GM18505 (cell line): ENCODE results near the gene TMOD2.

Experiments used
- ATAC-seq: cut with Tn5 transposase; IDR thresholded peaks from one replicate; pipeline ENCODE4 v1.9.1; 2021; ENCODE audit not compliant: unreplicated experiment
- POLR2A ChIP-seq: IDR thresholded peaks from 4 replicates; pipeline ENCODE4 v1.6.1; 2011; ENCODE audit warnings: borderline replicate concordance; ENCODE audit not compliant: insufficient read depth, insufficient read length; ENCODE audit errors: extremely low read depth

TMOD2 gene

GRCh38 chr15:51828621-51829375 lies 77.4 kb downstream of the TMOD2 start:
- ATAC-seq = no peak

GRCh38 chr15:51829376-51830275 lies 78.2 kb downstream of the TMOD2 start, which contains the start of gene TMOD3:
TMOD3 (plus strand) TSS chr15:51829653; CDS start chr15:51862885, 33,232 bp downstream.
- TF ChIP-seq POLR2A = peak; percentile 92
- ATAC-seq = peak; percentile 88

More at GRCh38 chr15:51828621-51829375, 77.4 kb downstream of the TMOD2 start:
- no peak for TF ChIP-seq POLR2A

- no peak for TF ChIP-seq POLR2A
These were observed 78.9 kb downstream of the TMOD2 start for GRCh38 chr15:51830276-51830806.

GRCh38 chr15:51833772-51834171 lies 82.4 kb downstream of the TMOD2 start:
- no peak for TF ChIP-seq POLR2A
- ATAC-seq = no peak

More at GRCh38 chr15:51830276-51830806, 78.9 kb downstream of the TMOD2 start:
- ATAC-seq = no peak

- no peak for TF ChIP-seq POLR2A
- ATAC-seq = no peak
These were observed 86.4 kb downstream of the TMOD2 start for GRCh38 chr15:51837792-51838251.

- no peak for ATAC-seq
- no peak for TF ChIP-seq POLR2A
These were observed 86.9 kb downstream of the TMOD2 start for GRCh38 chr15:51838270-51838669.

GRCh38 chr15:51840692-51841091 lies 89.3 kb downstream of the TMOD2 start:
- TF ChIP-seq POLR2A = no peak

GRCh38 chr15:51841406-51842040 lies 90.1 kb downstream of the TMOD2 start:
- TF ChIP-seq POLR2A = no peak
- ATAC-seq = no peak

More at GRCh38 chr15:51840692-51841091, 89.3 kb downstream of the TMOD2 start:
- no peak for ATAC-seq

- TF ChIP-seq POLR2A = no peak
These were observed 90.9 kb downstream of the TMOD2 start for GRCh38 chr15:51842265-51842664.

GRCh38 chr15:51842852-51843737 lies 91.7 kb downstream of the TMOD2 start:
- TF ChIP-seq POLR2A = no peak
- no peak for ATAC-seq

More at GRCh38 chr15:51842265-51842664, 90.9 kb downstream of the TMOD2 start:
- no peak for ATAC-seq

GRCh38 chr15:51844747-51845426 lies 93.5 kb downstream of the TMOD2 start:
- TF ChIP-seq POLR2A = no peak
- ATAC-seq = no peak
